Neural progenitor cell (in vitro differentiated cells): ENCODE results near the gene PHOX2B.

Source experiments
- CTCF ChIP-seq: fragments of 200-600 bp; sonication (generic); IDR thresholded peaks from 2 replicates; pipeline ENCODE4 v1.5.1; 2017; ENCODE audit warnings: antibody characterized with exemption, mild to moderate bottlenecking
- EZH2 ChIP-seq: fragments of 200-600 bp; sonication (generic); IDR thresholded peaks from 2 replicates; pipeline ENCODE4 v1.6.1; 2017; ENCODE audit warnings: antibody characterized with exemption, mild to moderate bottlenecking, moderate library complexity

GRCh38 chr4:41727861-41728572, 20.5 kb downstream of the PHOX2B start:
- TF ChIP-seq CTCF (no peak), EZH2 (no peak)
